Right ventricle myocardium inferior (tissue), 1 donor: ENCODE data around the gene ATP6V1G2. TPM values are rescaled to one million over a fixed set of nuclear protein-coding genes. Genes with fewer than 3 reads are reported as not detected.

Experiments
- ATAC-seq: fragments of 200-7000 bp; cut with Tn5 transposase; one replicate; pipeline ENCODE4 v1.9.1; 2020; ENCODE audit warnings: mild to moderate bottlenecking, moderate library complexity
- DNase-seq: peaks from one replicate; pipeline ENCODE4 v3.0.0; 2021; ENCODE audit errors: missing footprints
- intact Hi-C: fragments of 100-400 bp; cut with DNase I; formaldehyde crosslinking; loops from one replicate; pipeline ENCODE4 v1.11.0; 2022
- total RNA-seq: library from RNA; stranded (reverse); fragmentation: NEBNext Ultra II Directional; extraction: Animal tissue kit (Norgen Biotek cat#: 25700); gene quantifications from one replicate; pipeline ENCODE4 v1.2.1, GENCODE V29; 2021
- donor health status: DM: no; HTN: yes; CAD: no; lungs with severe emphysema.

ATP6V1G2 gene
- total RNA-seq, 1 donor from 2014 or later: 2.2 TPM

- intact Hi-C loops: no loop called here
- no peak for ATAC-seq
- DNase-seq: no peak
These were observed 31.2 kb upstream of the ATP6V1G2 start for GRCh38 chr6:31577579-31577966.

- no peak for DNase-seq
These were observed 30.6 kb upstream of the ATP6V1G2 start for GRCh38 chr6:31576897-31577578.

GRCh38 chr6:31575952-31576685 lies 29.7 kb upstream of the ATP6V1G2 start:
- DNase-seq (no peak), ATAC-seq (no peak)
- intact Hi-C loops: no loop called here

More at GRCh38 chr6:31576897-31577578, 30.6 kb upstream of the ATP6V1G2 start:
- intact Hi-C loops: no loop called here
- ATAC-seq: no peak

- intact Hi-C loops: no loop called here
- no peak for DNase-seq
- ATAC-seq: peak; percentile 32
These were observed 29.0 kb upstream of the ATP6V1G2 start, which contains the start of gene TNF for GRCh38 chr6:31575335-31575901. Gene TNF (plus strand): TSS chr6:31575565. CDS start chr6:31575742, 177 bp downstream.

GRCh38 chr6:31574106-31575061 lies 28.0 kb upstream of the ATP6V1G2 start:
- intact Hi-C loops: no loop called here
- ATAC-seq: no peak
- DNase-seq: no peak

GRCh38 chr6:31573239-31574105 lies 27.1 kb upstream of the ATP6V1G2 start:
- intact Hi-C loops: no loop called here
- no peak for DNase-seq
- ATAC-seq: no peak

GRCh38 chr6:31572041-31572911 lies 25.9 kb upstream of the ATP6V1G2 start, which contains the start of gene LTA:
Gene LTA (plus strand): TSS chr6:31572289. CDS start chr6:31572743, 454 bp downstream.
- intact Hi-C loops: no loop called here
- DNase-seq (no peak), ATAC-seq (no peak)

- ATAC-seq (no peak), DNase-seq (no peak)
- intact Hi-C loops: no loop called here
These were observed 23.6 kb upstream of the ATP6V1G2 start for GRCh38 chr6:31569861-31570536.

GRCh38 chr6:31568537-31568961 lies 22.1 kb upstream of the ATP6V1G2 start:
- DNase-seq (no peak), ATAC-seq (no peak)
- intact Hi-C loops: no loop called here

- DNase-seq: no peak
- ATAC-seq: no peak
- intact Hi-C loops: no loop called here
These were observed 21.3 kb upstream of the ATP6V1G2 start for GRCh38 chr6:31567531-31568370.

GRCh38 chr6:31560697-31561058 lies 14.3 kb upstream of the ATP6V1G2 start:
- ATAC-seq (no peak), DNase-seq (no peak)
- intact Hi-C loops: loop anchor here (2.0 kb wide), 1 partner anchor 20 kb away; no protein-coding TSS in a partner anchor

- intact Hi-C loops: loop anchor here (2.0 kb wide), 1 partner anchor 21 kb away; no protein-coding TSS in a partner anchor
- DNase-seq (no peak), ATAC-seq (peak; percentile 74)
These were observed 13.7 kb upstream of the ATP6V1G2 start for GRCh38 chr6:31559958-31560696.

GRCh38 chr6:31559606-31559957 lies 13.2 kb upstream of the ATP6V1G2 start:
- intact Hi-C loops: no loop called here
- ATAC-seq (no peak), DNase-seq (no peak)

GRCh38 chr6:31558631-31559500 lies 12.5 kb upstream of the ATP6V1G2 start:
- ATAC-seq (peak; percentile 54), DNase-seq (no peak)
- intact Hi-C loops: no loop called here
